Sigmoid colon (tissue), 4 donors: ENCODE measurements around the gene ASS1.

ENCODE experiments used
- EP300 ChIP-seq, 4 donors: sonication (generic); formaldehyde crosslinking; IDR thresholded peaks; one replicate each; pipeline ENCODE4 v1.6.1; 2017; ENCODE audit warnings: antibody characterized with exemption in 4 of 4
- POLR2A ChIP-seq, 2 donors: fragments of 450-650 bp; IDR thresholded peaks; one replicate each; pipeline ENCODE4 v1.6.1; 2016; ENCODE audit warnings: antibody characterized with exemption in 2 of 2, mild to moderate bottlenecking in 2 of 2, moderate library complexity in 2 of 2
- POLR2AphosphoS5 ChIP-seq, 4 donors: sonication (generic); formaldehyde crosslinking; IDR thresholded peaks; one replicate each; pipeline ENCODE4 v1.6.1; 2017; ENCODE audit warnings: antibody characterized with exemption in 4 of 4
- TF ChIP-seq, protein P1 (sequence below), 4 experiments: fragments of 450-650 bp in 3 of 4; fragments of 200-600 bp in 1 of 4; IDR thresholded peaks; one replicate each; pipeline ENCODE4 v1.5.1; 2016 to 2019; ENCODE audit warnings: antibody characterized with exemption in 4 of 4, mild to moderate bottlenecking in 3 of 4, moderate library complexity in 2 of 4

DNA sequence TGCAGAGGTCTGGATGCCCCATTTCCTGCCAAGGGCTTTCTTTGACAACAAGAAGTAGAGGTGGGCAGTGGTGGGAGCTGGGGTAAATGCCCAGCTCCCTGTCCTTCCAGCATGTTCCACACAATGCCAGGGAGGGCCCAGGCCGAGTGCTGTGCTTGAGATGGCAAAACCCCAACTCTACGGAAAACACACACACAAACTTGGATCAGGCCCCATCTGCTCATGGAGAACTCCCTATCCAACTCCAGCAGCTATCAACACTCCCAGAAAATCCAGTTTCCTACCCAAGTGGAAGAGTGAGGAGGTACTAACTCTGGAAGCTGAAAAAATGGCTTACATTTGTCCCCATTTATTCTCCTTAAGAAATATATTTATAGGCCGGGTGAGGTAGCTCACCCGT is 73.5 kb downstream of the ASS1 start:
- TF ChIP-seq POLR2A (IDR thresholded peaks at IDR 0.05) (no peak), EP300 (IDR thresholded peaks at IDR 0.05) (no peak), POLR2AphosphoS5 (IDR thresholded peaks at IDR 0.05) (no peak)
- TF ChIP-seq, protein P1, sequence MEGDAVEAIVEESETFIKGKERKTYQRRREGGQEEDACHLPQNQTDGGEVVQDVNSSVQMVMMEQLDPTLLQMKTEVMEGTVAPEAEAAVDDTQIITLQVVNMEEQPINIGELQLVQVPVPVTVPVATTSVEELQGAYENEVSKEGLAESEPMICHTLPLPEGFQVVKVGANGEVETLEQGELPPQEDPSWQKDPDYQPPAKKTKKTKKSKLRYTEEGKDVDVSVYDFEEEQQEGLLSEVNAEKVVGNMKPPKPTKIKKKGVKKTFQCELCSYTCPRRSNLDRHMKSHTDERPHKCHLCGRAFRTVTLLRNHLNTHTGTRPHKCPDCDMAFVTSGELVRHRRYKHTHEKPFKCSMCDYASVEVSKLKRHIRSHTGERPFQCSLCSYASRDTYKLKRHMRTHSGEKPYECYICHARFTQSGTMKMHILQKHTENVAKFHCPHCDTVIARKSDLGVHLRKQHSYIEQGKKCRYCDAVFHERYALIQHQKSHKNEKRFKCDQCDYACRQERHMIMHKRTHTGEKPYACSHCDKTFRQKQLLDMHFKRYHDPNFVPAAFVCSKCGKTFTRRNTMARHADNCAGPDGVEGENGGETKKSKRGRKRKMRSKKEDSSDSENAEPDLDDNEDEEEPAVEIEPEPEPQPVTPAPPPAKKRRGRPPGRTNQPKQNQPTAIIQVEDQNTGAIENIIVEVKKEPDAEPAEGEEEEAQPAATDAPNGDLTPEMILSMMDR (IDR thresholded peaks at IDR 0.05) = no peak
